ENCODE measurements around the gene MT1G.
"Not testable (repeated sequence)": the region's sequence is repeated elsewhere in the genome, so short reads cannot be mapped to it uniquely, and the experiment has no call there.

MT1G gene

GRCh38 chr16:56679818-56680217 is 12.0 kb upstream of the MT1G start:
- H3K4me3 ChIP-seq (replicated peaks; ENCODE audit: low read depth, low read length) = no peak overlapping the region
- TF ChIP-seq CTCF (IDR thresholded peaks at IDR 0.05; ENCODE audit: low read depth, low read length, missing control alignments) = no peak
- DNase-seq (ENCODE audit: extremely low read depth, low read depth) = no peak

- DNase-seq (ENCODE audit: extremely low read depth, low read depth) = no peak
- no peak for TF ChIP-seq CTCF (IDR thresholded peaks at IDR 0.05; ENCODE audit: low read depth, low read length, missing control alignments)
- H3K4me3 ChIP-seq (replicated peaks; ENCODE audit: low read depth, low read length) = no peak overlapping the region
These were observed 11.3 kb upstream of the MT1G start for GRCh38 chr16:56679078-56679730.

- H3K4me3 ChIP-seq (replicated peaks; ENCODE audit: low read depth, low read length) = no peak overlapping the region
- TF ChIP-seq CTCF (IDR thresholded peaks at IDR 0.05; ENCODE audit: low read depth, low read length, missing control alignments) = no peak
- DNase-seq (ENCODE audit: extremely low read depth, low read depth) = no peak
These were observed 9.6 kb upstream of the MT1G start for GRCh38 chr16:56677474-56677873.

- H3K4me3 ChIP-seq (replicated peaks; ENCODE audit: low read depth, low read length) = no peak overlapping the region
- DNase-seq (ENCODE audit: extremely low read depth, low read depth) = no peak
- no peak for TF ChIP-seq CTCF (IDR thresholded peaks at IDR 0.05; ENCODE audit: low read depth, low read length, missing control alignments)
These were observed 7.9 kb upstream of the MT1G start for GRCh38 chr16:56675685-56676210.

- not testable (repeated sequence) for H3K4me3 ChIP-seq (replicated peaks; ENCODE audit: low read depth, low read length)
These were observed 6.7 kb upstream of the MT1G start for GRCh38 chr16:56674570-56674969.

GRCh38 chr16:56673921-56674320 is 6.1 kb upstream of the MT1G start:
- peak; percentile 66 for TF ChIP-seq CTCF (IDR thresholded peaks at IDR 0.05; ENCODE audit: low read depth, low read length, missing control alignments)
- no peak for DNase-seq (ENCODE audit: extremely low read depth, low read depth)

More at GRCh38 chr16:56674570-56674969, 6.7 kb upstream of the MT1G start:
- DNase-seq (ENCODE audit: extremely low read depth, low read depth) = not testable (repeated sequence)

GRCh38 chr16:56672761-56673536 is 5.1 kb upstream of the MT1G start:
- no peak overlapping the region for H3K4me3 ChIP-seq (replicated peaks; ENCODE audit: low read depth, low read length)
- no peak for DNase-seq (ENCODE audit: extremely low read depth, low read depth)
- TF ChIP-seq CTCF (IDR thresholded peaks at IDR 0.05; ENCODE audit: low read depth, low read length, missing control alignments) = no peak

More at GRCh38 chr16:56673921-56674320, 6.1 kb upstream of the MT1G start:
- no peak overlapping the region for H3K4me3 ChIP-seq (replicated peaks; ENCODE audit: low read depth, low read length)

- H3K4me3 ChIP-seq (replicated peaks; ENCODE audit: low read depth, low read length); DNase-seq (ENCODE audit: extremely low read depth, low read depth): not testable (repeated sequence)
These were observed 4.3 kb upstream of the MT1G start for GRCh38 chr16:56672171-56672570.

GRCh38 chr16:56671691-56672090 is 3.8 kb upstream of the MT1G start:
- H3K4me3 ChIP-seq (replicated peaks; ENCODE audit: low read depth, low read length); DNase-seq (ENCODE audit: extremely low read depth, low read depth): not testable (repeated sequence)
